Midbrain (tissue), 1 donor: ENCODE data around the gene NUDCD3.
A peak's percentile ranks its signal among the peaks of the same experiment; 100 is the strongest.

Experiments used
- DNase-seq: peaks from one replicate; lab custom pipeline; 2025; lab: John Stamatoyannopoulos, UW

NUDCD3 gene

GRCh38 chr7:44382459-44383265 is 107.8 kb downstream of the NUDCD3 start:
- DNase-seq, result peak; percentile 63

- DNase-seq, result no peak
Observed at GRCh38 chr7:44381494-44382220, 108.8 kb downstream of the NUDCD3 start.

- DNase-seq, result no peak
Observed at GRCh38 chr7:44380831-44381493, 109.5 kb downstream of the NUDCD3 start.

- DNase-seq, result no peak
Observed at GRCh38 chr7:44380189-44380830, 110.1 kb downstream of the NUDCD3 start.

- no peak for DNase-seq
Observed at GRCh38 chr7:44379366-44380188, 110.9 kb downstream of the NUDCD3 start.

- DNase-seq, result no peak
Observed at GRCh38 chr7:44378744-44379143, 111.7 kb downstream of the NUDCD3 start.

- no peak for DNase-seq
Observed at GRCh38 chr7:44377681-44378421, 112.6 kb downstream of the NUDCD3 start.

GRCh38 chr7:44377134-44377463 is 113.4 kb downstream of the NUDCD3 start:
- no peak for DNase-seq

- DNase-seq, result no peak
Observed at GRCh38 chr7:44376429-44377133, 113.9 kb downstream of the NUDCD3 start.

- no peak for DNase-seq
Observed at GRCh38 chr7:44375926-44376342, 114.5 kb downstream of the NUDCD3 start.

GRCh38 chr7:44375236-44375699 is 115.2 kb downstream of the NUDCD3 start:
- DNase-seq, result no peak

GRCh38 chr7:44374007-44374763 is 116.3 kb downstream of the NUDCD3 start:
- no peak for DNase-seq

GRCh38 chr7:44373418-44373740 is 117.1 kb downstream of the NUDCD3 start:
- DNase-seq, result no peak

- no peak for DNase-seq
Observed at GRCh38 chr7:44372560-44373417, 117.7 kb downstream of the NUDCD3 start.

GRCh38 chr7:44368885-44369284 is 121.6 kb downstream of the NUDCD3 start:
- DNase-seq, result no peak

- no peak for DNase-seq
Observed at GRCh38 chr7:44368455-44368854, 122.0 kb downstream of the NUDCD3 start.

GRCh38 chr7:44367475-44368043 is 122.9 kb downstream of the NUDCD3 start:
- no peak for DNase-seq

GRCh38 chr7:44366986-44367385 is 123.5 kb downstream of the NUDCD3 start:
- no peak for DNase-seq
